HEK293 (cell line): ENCODE results near the gene TPST1.
"Not testable (repeated sequence)": the region's sequence is repeated elsewhere in the genome, so short reads cannot be mapped to it uniquely, and the experiment has no call there.

ENCODE experiments used
- CTCF ChIP-seq: fragments of 450-650 bp; formaldehyde crosslinking; IDR thresholded peaks from 2 replicates; pipeline ENCODE4 v1.5.1; 2016; ENCODE audit warnings: missing biosample characterization, missing genetic modification characterization
- KLF8 ChIP-seq: fragments of 450-650 bp; formaldehyde crosslinking; IDR thresholded peaks from 2 replicates; pipeline ENCODE4 v1.5.1; 2016; ENCODE audit warnings: missing biosample characterization, missing genetic modification characterization
- MEIS1 ChIP-seq: sonication (generic); formaldehyde crosslinking; IDR thresholded peaks from 2 replicates; pipeline ENCODE4 v1.8.1; 2022; ENCODE audit warnings: missing genetic modification reagents, mild to moderate bottlenecking, borderline replicate concordance
- REST ChIP-seq: fragments of 450-650 bp; formaldehyde crosslinking; IDR thresholded peaks from 2 replicates; pipeline ENCODE4 v1.5.1; 2016; ENCODE audit warnings: missing biosample characterization, missing genetic modification characterization
- ZNF133 ChIP-seq: fragments of 450-650 bp; formaldehyde crosslinking; IDR thresholded peaks from 2 replicates; pipeline ENCODE4 v1.5.1; 2016; ENCODE audit warnings: missing biosample characterization, missing genetic modification characterization
- ZNF24 ChIP-seq: fragments of 450-650 bp; formaldehyde crosslinking; IDR thresholded peaks from 2 replicates; pipeline ENCODE4 v1.5.1; 2016; ENCODE audit warnings: missing biosample characterization, missing genetic modification characterization
- ZNF280D ChIP-seq: fragments of 450-650 bp; formaldehyde crosslinking; IDR thresholded peaks from 2 replicates; pipeline ENCODE4 v1.5.1; 2016; ENCODE audit warnings: missing biosample characterization, missing genetic modification characterization
- ZNF416 ChIP-seq: fragments of 450-650 bp; formaldehyde crosslinking; IDR thresholded peaks from 2 replicates; pipeline ENCODE4 v1.5.1; 2016; ENCODE audit warnings: missing biosample characterization, missing genetic modification characterization
- ZNF510 ChIP-seq: fragments of 450-650 bp; formaldehyde crosslinking; IDR thresholded peaks from 2 replicates; pipeline ENCODE4 v1.5.1; 2018; ENCODE audit warnings: mild to moderate bottlenecking, missing genetic modification characterization, missing biosample characterization; ENCODE audit not compliant: insufficient replicate concordance
- ZNF555 ChIP-seq: fragments of 450-650 bp; formaldehyde crosslinking; conservative IDR thresholded peaks from 2 replicates; pipeline ENCODE4 v1.5.1; 2017; ENCODE audit warnings: missing biosample characterization, mild to moderate bottlenecking, missing genetic modification characterization, inconsistent platforms
- ZNF660 ChIP-seq: fragments of 450-650 bp; IDR thresholded peaks from 2 replicates; pipeline ENCODE4 v1.5.1; 2018; ENCODE audit warnings: missing biosample characterization, mild to moderate bottlenecking, missing genetic modification characterization
- ZNF670 ChIP-seq: fragments of 450-650 bp; formaldehyde crosslinking; IDR thresholded peaks from 2 replicates; pipeline ENCODE4 v1.5.1; 2016; ENCODE audit warnings: missing biosample characterization, missing genetic modification characterization, low read depth

DNA sequence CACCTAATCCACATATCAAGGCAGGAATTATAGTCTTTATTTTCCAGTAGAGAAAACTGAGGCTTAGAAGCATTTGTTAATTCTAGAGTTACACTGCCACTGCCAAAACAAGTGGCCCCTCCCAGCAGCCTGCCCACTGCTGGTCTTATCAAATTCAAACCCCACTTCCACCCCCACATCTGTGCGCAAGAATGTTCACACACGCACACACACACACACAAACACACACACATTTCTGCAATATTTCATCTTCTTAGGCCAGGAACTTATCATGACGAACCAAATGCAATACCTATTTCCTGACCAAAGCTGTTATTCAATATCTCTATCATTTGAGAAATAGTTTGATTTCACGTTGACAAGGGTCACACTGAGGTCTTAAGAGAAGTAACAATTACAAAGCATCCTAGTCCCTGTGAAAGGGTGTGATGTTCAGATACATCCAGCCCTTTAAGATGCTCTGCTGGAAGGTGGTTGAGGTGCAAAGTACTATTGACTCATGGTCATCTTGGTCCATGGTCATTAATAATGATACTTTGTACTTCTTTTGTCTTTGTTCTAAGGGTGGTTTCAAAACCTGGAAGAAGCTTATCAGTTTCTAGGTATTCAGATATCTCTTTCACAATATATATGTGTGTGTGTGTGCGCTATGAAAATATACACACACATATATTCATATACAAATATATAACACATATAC lies 169.2 kb downstream of the TPST1 start:
- TF ChIP-seq ZNF133 (tag by site-specific recombination); CTCF (tag by site-specific recombination); ZNF510 (tag by site-specific recombination); ZNF416 (tag by site-specific recombination); ZNF280D (tag by site-specific recombination); MEIS1 (CRISPR knock-in tag); KLF8 (tag by site-specific recombination); ZNF670 (tag by site-specific recombination); ZNF660; ZNF24 (tag by site-specific recombination); REST (tag by site-specific recombination); ZNF555 (tag by site-specific recombination): not testable (repeated sequence)
